GM06990 (cell line): ENCODE results near the gene GLTP.

Source experiments
- DNase-seq: peaks from one replicate; pipeline ENCODE4 v3.0.0-alpha.2; 2011; ENCODE audit not compliant: insufficient read length; ENCODE audit errors: extremely low read depth
- H3K27me3 ChIP-seq: replicated peaks from 2 replicates; pipeline ENCODE4 v1.6.0; 2011; ENCODE audit warnings: low read length; ENCODE audit not compliant: control insufficient read depth, insufficient read depth
- H3K36me3 ChIP-seq: 2 replicates; pipeline ENCODE4 v1.5.1; 2011; ENCODE audit warnings: low read length; ENCODE audit not compliant: control insufficient read depth, insufficient read depth
- H3K4me3 ChIP-seq: replicated peaks from 2 replicates; pipeline ENCODE4 v1.5.1; 2011; ENCODE audit warnings: low read depth, mild to moderate bottlenecking, control low read depth, low read length
- CTCF ChIP-seq: IDR thresholded peaks from 2 replicates; pipeline ENCODE4 v1.5.1; 2011; ENCODE audit warnings: low read length, control low read depth, mild to moderate bottlenecking, inconsistent platforms; ENCODE audit not compliant: insufficient read depth, poor library complexity, severe bottlenecking

The GLTP gene

GRCh38 chr12:109919456-109919855, 39.1 kb upstream of the GLTP start:
- no peak overlapping the region for H3K4me3 ChIP-seq
- no peaks in the 10 kb centered on the region for H3K27me3 ChIP-seq
- no peak for TF ChIP-seq CTCF
- peaks cover 27% of the 10 kb centered on the region for H3K36me3 ChIP-seq
- no peak for DNase-seq

- Histone ChIP-seq H3K4me3 (no peak overlapping the region), H3K36me3 (peaks cover 35% of the 10 kb centered on the region), H3K27me3 (no peaks in the 10 kb centered on the region)
- DNase-seq, result no peak
- no peak for TF ChIP-seq CTCF
These were observed 35.7 kb upstream of the GLTP start for GRCh38 chr12:109916045-109916444.

- H3K27me3 ChIP-seq, result no peaks in the 10 kb centered on the region
- TF ChIP-seq CTCF, result no peak
- no peak overlapping the region for H3K4me3 ChIP-seq
- H3K36me3 ChIP-seq, result peaks cover 35% of the 10 kb centered on the region
- DNase-seq, result no peak
These were observed 35.1 kb upstream of the GLTP start for GRCh38 chr12:109915171-109916040.

- TF ChIP-seq CTCF, result no peak
These were observed 34.1 kb upstream of the GLTP start for GRCh38 chr12:109914461-109914860.

GRCh38 chr12:109912855-109913321, 32.5 kb upstream of the GLTP start:
- DNase-seq, result no peak
- Histone ChIP-seq H3K36me3 (peaks cover 40% of the 10 kb centered on the region), H3K27me3 (no peaks in the 10 kb centered on the region), H3K4me3 (no peak overlapping the region)
- TF ChIP-seq CTCF, result no peak

More at GRCh38 chr12:109914461-109914860, 34.1 kb upstream of the GLTP start:
- H3K36me3 ChIP-seq, result peaks cover 37% of the 10 kb centered on the region
- no peak overlapping the region for H3K4me3 ChIP-seq
- DNase-seq, result no peak
- no peaks in the 10 kb centered on the region for H3K27me3 ChIP-seq
